Measurements from ENCODE around the gene CDKN2A. TPM values are rescaled to one million over a fixed set of nuclear protein-coding genes. Genes with fewer than 3 reads are reported as not detected.

CDKN2A gene
- total RNA-seq, 1 experiment from 2014 or later = not detected

GRCh38 chr9:21969011-21969940 is 24.9 kb downstream of the CDKN2A start:
- Histone ChIP-seq H3K9me3 (ENCODE audit: control insufficient read depth, insufficient read depth, low read depth, low read length) (no peaks in the 10 kb centered on the region), H3K4me1 (ENCODE audit: control insufficient read depth, insufficient read depth, low read length) (no peaks in the 10 kb centered on the region), H3K27me3 (ENCODE audit: control insufficient read depth, insufficient read depth, low read length) (no peaks in the 10 kb centered on the region), H3K36me3 (ENCODE audit: control insufficient read depth, insufficient read depth, low read length) (no peaks in the 10 kb centered on the region), H3K4me3 (ENCODE audit: low read depth in 2 of 2, low read length in 2 of 2) (no peak overlapping the region), H3K27ac (ENCODE audit: low read length) (no peak overlapping the region)
- TF ChIP-seq SIN3A (IDR thresholded peaks at IDR 0.05; ENCODE audit: borderline replicate concordance, insufficient read depth, low read depth, low read length) (no peak), POLR2AphosphoS5 (IDR thresholded peaks at IDR 0.05; ENCODE audit: low read depth, low read length) (no peak), CTCF (IDR thresholded peaks at IDR 0.05) (no peak), TCF7L2 (IDR thresholded peaks at IDR 0.05; ENCODE audit: low read depth, low read length) (no peak), REST (IDR thresholded peaks at IDR 0.05; ENCODE audit: insufficient read depth in 1 of 2, low read depth in 2 of 2, low read length in 1 of 2) (no peak)
- ChIA-PET POLR2A (no interaction called here), CTCF (no interaction called here)
- in situ Hi-C loops (cut with HindIII; ENCODE audit: low pct_unique_long_range_greater_than_20kb, low sequenced_read_pairs) (no loop called here), intact Hi-C loops (cut with micrococcal nuclease; ENCODE audit: unreplicated experiment) (no loop called here)
- no TSS peak for BruUV-seq (replicated peaks)
- DNase-seq (ENCODE audit: low read depth, low spot score) (no peak), ATAC-seq (no peak)

- Histone ChIP-seq H3K27ac (ENCODE audit: low read length) (no peak overlapping the region), H3K9me3 (ENCODE audit: control insufficient read depth, insufficient read depth, low read depth, low read length) (no peaks in the 10 kb centered on the region), H3K4me1 (ENCODE audit: control insufficient read depth, insufficient read depth, low read length) (no peaks in the 10 kb centered on the region), H3K27me3 (ENCODE audit: control insufficient read depth, insufficient read depth, low read length) (no peaks in the 10 kb centered on the region), H3K4me3 (ENCODE audit: low read depth in 2 of 2, low read length in 2 of 2) (no peak overlapping the region), H3K36me3 (ENCODE audit: control insufficient read depth, insufficient read depth, low read length) (no peaks in the 10 kb centered on the region)
- intact Hi-C loops (cut with micrococcal nuclease; ENCODE audit: unreplicated experiment) (no loop called here), in situ Hi-C loops (cut with HindIII; ENCODE audit: low pct_unique_long_range_greater_than_20kb, low sequenced_read_pairs) (no loop called here)
- DNase-seq (ENCODE audit: low read depth, low spot score) (no peak), ATAC-seq (no peak)
- no TSS peak for BruUV-seq (replicated peaks)
- POLR2A ChIA-PET = no interaction called here
- CTCF ChIA-PET = no interaction called here
- TF ChIP-seq TCF7L2 (IDR thresholded peaks at IDR 0.05; ENCODE audit: low read depth, low read length) = no peak
- no peak for TF ChIP-seq REST (IDR thresholded peaks at IDR 0.05; ENCODE audit: insufficient read depth in 1 of 2, low read depth in 2 of 2, low read length in 1 of 2)
- TF ChIP-seq CTCF (IDR thresholded peaks at IDR 0.05) = no peak
- TF ChIP-seq POLR2AphosphoS5 (IDR thresholded peaks at IDR 0.05; ENCODE audit: low read depth, low read length) = no peak
- TF ChIP-seq SIN3A (IDR thresholded peaks at IDR 0.05; ENCODE audit: borderline replicate concordance, insufficient read depth, low read depth, low read length) = no peak
Measured at GRCh38 chr9:21968331-21969010, 25.7 kb downstream of the CDKN2A start.

All from Panc1 (cell line).